GM23338 (cell line): ENCODE measurements around the gene CORO7. TPM values are rescaled to one million over a fixed set of nuclear protein-coding genes. Genes with fewer than 3 reads are reported as not detected.
A peak's percentile ranks its signal among the peaks of the same experiment; 100 is the strongest.

ENCODE experiments used
- ATAC-seq: fragments of 200-7000 bp; cut with Tn5 transposase; 3 replicates; pipeline ENCODE4 v1.9.1; 2020
- DNase-seq: peaks from one replicate; pipeline ENCODE4 v3.0.0-alpha.2; 2015; ENCODE audit warnings: low spot score
- H2AFZ ChIP-seq: fragments of 200-600 bp; sonication (generic); 2 replicates; pipeline ENCODE4 v1.8.0; 2016; ENCODE audit warnings: antibody characterized with exemption, mild to moderate bottlenecking, moderate library complexity
- H3F3A ChIP-seq: fragments of 200-600 bp; sonication (generic); replicated peaks from 2 replicates; pipeline ENCODE4 v1.8.0; 2017; ENCODE audit warnings: antibody characterized with exemption, mixed run types, low read depth
- H3K27ac ChIP-seq: fragments of 200-600 bp; sonication (generic); 2 replicates; pipeline ENCODE4 v1.6.1; 2016; ENCODE audit warnings: low read depth
- H3K27me3 ChIP-seq: fragments of 200-600 bp; sonication (generic); 2 replicates; pipeline ENCODE4 v1.8.0; 2016; ENCODE audit warnings: mild to moderate bottlenecking, mixed run types, moderate library complexity; ENCODE audit not compliant: insufficient read depth
- H3K36me3 ChIP-seq: fragments of 200-600 bp; sonication (generic); 2 replicates; pipeline ENCODE4 v1.8.0; 2016; ENCODE audit warnings: mild to moderate bottlenecking; ENCODE audit not compliant: insufficient read depth
- H3K4me1 ChIP-seq: fragments of 200-600 bp; sonication (generic); 2 replicates; pipeline ENCODE4 v1.8.0; 2016; ENCODE audit warnings: mild to moderate bottlenecking, moderate library complexity; ENCODE audit not compliant: insufficient read depth
- H3K4me2 ChIP-seq: fragments of 200-600 bp; sonication (generic); 2 replicates; pipeline ENCODE4 v1.7.1; 2017; ENCODE audit warnings: mixed run types
- H3K4me3 ChIP-seq: fragments of 200-600 bp; sonication (generic); 2 replicates; pipeline ENCODE4 v1.6.1; 2016; ENCODE audit warnings: mixed run types
- H3K79me2 ChIP-seq: fragments of 200-600 bp; sonication (generic); replicated peaks from 2 replicates; pipeline ENCODE4 v1.8.0; 2017; ENCODE audit warnings: mild to moderate bottlenecking; ENCODE audit not compliant: insufficient read depth
- H3K9me2 ChIP-seq: fragments of 200-600 bp; sonication (generic); 2 replicates; pipeline ENCODE4 v1.8.0; 2017; ENCODE audit not compliant: insufficient read depth
- H4K20me1 ChIP-seq: fragments of 200-600 bp; sonication (generic); replicated peaks from 2 replicates; pipeline ENCODE4 v1.8.0; 2017; ENCODE audit warnings: mild to moderate bottlenecking; ENCODE audit not compliant: insufficient read depth
- H3K27ac Mint-ChIP-seq: 2 replicates; pipeline ENCODE4 v1.8.0; 2020; ENCODE audit warnings: inconsistent platforms, mild to moderate bottlenecking, moderate library complexity, mixed read lengths
- H3K27me3 Mint-ChIP-seq: 3 replicates; pipeline ENCODE4 v1.8.0; 2022; ENCODE audit warnings: low read depth, mild to moderate bottlenecking, moderate library complexity, mixed read lengths, inconsistent platforms; ENCODE audit not compliant: insufficient read depth, poor library complexity
- H3K36me3 Mint-ChIP-seq: 3 replicates; pipeline ENCODE4 v1.8.0; 2021; ENCODE audit warnings: low read depth, mild to moderate bottlenecking, inconsistent platforms, moderate library complexity, mixed read lengths
- H3K4me1 Mint-ChIP-seq: 3 replicates; pipeline ENCODE4 v1.8.0; 2020; ENCODE audit warnings: mild to moderate bottlenecking, inconsistent platforms, mixed read lengths
- H3K4me3 Mint-ChIP-seq: 3 replicates; pipeline ENCODE4 v1.8.0; 2021; ENCODE audit warnings: moderate library complexity, mild to moderate bottlenecking, inconsistent platforms, mixed read lengths
- H3K9me3 Mint-ChIP-seq: 3 replicates; pipeline ENCODE4 v1.8.0; 2020; ENCODE audit warnings: moderate library complexity, mild to moderate bottlenecking, inconsistent platforms, mixed read lengths
- CREB1 ChIP-seq: fragments of 250-450 bp; sonication (Bioruptor Pico); IDR thresholded peaks from 2 replicates; pipeline ENCODE4 v1.5.0; 2020; ENCODE audit warnings: low read depth, mild to moderate bottlenecking, moderate library complexity
- CTCF ChIP-seq, 2 experiments: fragments of 200-600 bp in 1 of 2; sonication (generic) in 1 of 2; conservative IDR thresholded peaks; 2 replicates each; pipeline versions ENCODE4 v1.5.1 to v1.6.1; 2016 to 2017; ENCODE audit warnings: antibody characterized with exemption in 2 of 2, low read depth in 2 of 2, mild to moderate bottlenecking in 2 of 2, moderate library complexity in 1 of 2
- EZH2 ChIP-seq: fragments of 200-600 bp; sonication (generic); IDR thresholded peaks from one replicate; pipeline ENCODE4 v1.8.0; 2017; ENCODE audit warnings: antibody characterized with exemption, mild to moderate bottlenecking, low read depth; ENCODE audit not compliant: unreplicated experiment
- NANOG ChIP-seq: IDR thresholded peaks from 2 replicates; pipeline ENCODE4 v1.6.1; 2016; ENCODE audit warnings: antibody characterized with exemption, borderline replicate concordance
- REST ChIP-seq: IDR thresholded peaks from one replicate; pipeline ENCODE4 v1.6.1; 2018; ENCODE audit warnings: antibody characterized with exemption; ENCODE audit not compliant: unreplicated experiment
- ZNF114 ChIP-seq: fragments of 250-450 bp; sonication (Bioruptor Pico); IDR thresholded peaks from 2 replicates; pipeline ENCODE4 v1.5.0; 2020; ENCODE audit warnings: mild to moderate bottlenecking, moderate library complexity
- polyA plus RNA-seq: library from polyadenylated mRNA; unstranded; fragments of >200 nt; fragmentation: Nextera tagmentation; extraction: Ambion mirVana; gene quantifications from 2 replicates; pipeline ENCODE4 v1.2.1, GENCODE V29; 2016
- total RNA-seq: library from RNA; depleted of rRNA; stranded (reverse); fragments of >200 nt; shearing (Covaris generic); gene quantifications from 2 replicates; pipeline ENCODE4 v1.2.3, GENCODE V29; 2014

CORO7 gene
- total and polyA plus RNA-seq, 2 experiments from 2014 or later, result 14.2 to 46.4 TPM

- TF ChIP-seq CTCF (conservative IDR thresholded peaks at IDR 0.05; ENCODE audit: low read depth in 2 of 2), result peak; percentile 91 to 96
- TF ChIP-seq NANOG, result no peak
- no peak for TF ChIP-seq REST
- no peak for TF ChIP-seq CREB1 (CRISPR knock-in tag)
- no peak for TF ChIP-seq ZNF114 (CRISPR knock-in tag)
- TF ChIP-seq EZH2, result no peak
These were observed 86.0 kb downstream of the CORO7 start (continued) for GRCh38 chr16:4330277-4330874.

GRCh38 chr16:4328782-4329775, 87.3 kb downstream of the CORO7 start:
- H3K4me3 Mint-ChIP-seq, result no peak overlapping the region; the same call in 2 of the 3 replicates

More at GRCh38 chr16:4328782-4329775, 87.3 kb downstream of the CORO7 start:
- H3K27ac Mint-ChIP-seq, result no peak overlapping the region; the same call in 1 of the 2 replicates
- DNase-seq (no peak), ATAC-seq (no peak)
- H3K4me3 ChIP-seq, result no peak overlapping the region
- peaks cover 7% of the 10 kb centered on the region for H3K27me3 Mint-ChIP-seq
- no peaks in the 10 kb centered on the region; the same call in 1 of the 2 replicates for H4K20me1 ChIP-seq
- peaks cover 16% of the 10 kb centered on the region; the same call in 1 of the 2 replicates for H3F3A ChIP-seq
- H3K79me2 ChIP-seq, result peaks cover 63% of the 10 kb centered on the region
- peaks cover 6% of the 10 kb centered on the region; the same call in 1 of the 3 replicates for H3K36me3 Mint-ChIP-seq
- H3K36me3 ChIP-seq, result no peaks in the 10 kb centered on the region
- peaks cover 16% of the 10 kb centered on the region for H3K4me1 Mint-ChIP-seq
- H3K4me2 ChIP-seq, result peak overlapping the region; percentile 89
- no peaks in the 10 kb centered on the region for H3K9me2 ChIP-seq
- no peaks in the 10 kb centered on the region for H3K9me3 Mint-ChIP-seq
- H2AFZ ChIP-seq, result no peak overlapping the region
- H3K27ac ChIP-seq, result peak overlapping the region; percentile 66; the same call in 1 of the 2 replicates
- no peaks in the 10 kb centered on the region for H3K27me3 ChIP-seq
- TF ChIP-seq CREB1 (CRISPR knock-in tag) (no peak), ZNF114 (CRISPR knock-in tag) (no peak)
- peaks cover 19% of the 10 kb centered on the region for H3K4me1 ChIP-seq
